IPS DF 19.7 (cell line): ENCODE data around the gene VPS33B.
"Not testable (repeated sequence)": the region's sequence is repeated elsewhere in the genome, so short reads cannot be mapped to it uniquely, and the experiment has no call there.

Experiments
- DNase-seq: peaks from one replicate; pipeline ENCODE4 v3.0.0-alpha.2; 2013; ENCODE audit warnings: low read depth, low spot score

Gene VPS33B

GRCh38 chr15:91022075-91022831 is at the start of gene VPS33B:
Gene VPS33B, minus strand, starts transcription at chr15:91022594. Its CDS starts 345 bp downstream, at chr15:91022249.
- peak; percentile 89 for DNase-seq

GRCh38 chr15:91072161-91072560 is 49.8 kb upstream of the VPS33B start:
- DNase-seq, result no peak

- DNase-seq, result no peak
Observed at GRCh38 chr15:91070872-91071271, 48.5 kb upstream of the VPS33B start.

- no peak for DNase-seq
Observed at GRCh38 chr15:91068966-91069365, 46.6 kb upstream of the VPS33B start.

GRCh38 chr15:91068436-91068835 is 46.0 kb upstream of the VPS33B start:
- no peak for DNase-seq

GRCh38 chr15:91067036-91067435 is 44.6 kb upstream of the VPS33B start:
- DNase-seq, result no peak

GRCh38 chr15:91065505-91065904 is 43.1 kb upstream of the VPS33B start:
- DNase-seq, result no peak

GRCh38 chr15:91061997-91062396 is 39.6 kb upstream of the VPS33B start:
- no peak for DNase-seq

- DNase-seq, result no peak
Observed at GRCh38 chr15:91061230-91061629, 38.8 kb upstream of the VPS33B start.

GRCh38 chr15:91055548-91056331 is 33.3 kb upstream of the VPS33B start:
- peak; percentile 61 for DNase-seq

GRCh38 chr15:91054816-91055215 is 32.4 kb upstream of the VPS33B start:
- DNase-seq, result no peak

GRCh38 chr15:91051248-91051647 is 28.9 kb upstream of the VPS33B start:
- no peak for DNase-seq

GRCh38 chr15:91050128-91050455 is 27.7 kb upstream of the VPS33B start:
- DNase-seq, result no peak

GRCh38 chr15:91049378-91050127 is 27.2 kb upstream of the VPS33B start:
- no peak for DNase-seq

- no peak for DNase-seq
Observed at GRCh38 chr15:91047545-91048199, 25.3 kb upstream of the VPS33B start.

- not testable (repeated sequence) for DNase-seq
Observed at GRCh38 chr15:91046056-91046455, 23.7 kb upstream of the VPS33B start.

- DNase-seq, result no peak
Observed at GRCh38 chr15:91045065-91045464, 22.7 kb upstream of the VPS33B start.

- DNase-seq, result no peak
Observed at GRCh38 chr15:91043202-91043874, 20.9 kb upstream of the VPS33B start.

GRCh38 chr15:91040856-91041255 is 18.5 kb upstream of the VPS33B start:
- no peak for DNase-seq

- DNase-seq, result no peak
Observed at GRCh38 chr15:91039996-91040395, 17.6 kb upstream of the VPS33B start.
